Activated B cell treated with CpG ODN at 0.5 μM for 24 hours (primary cell): ENCODE results near the gene TMEM200A. TPM values are rescaled to one million over a fixed set of nuclear protein-coding genes. Genes with fewer than 3 reads are reported as not detected.

Experiments used
- ATAC-seq: fragments of 200-7000 bp; cut with Tn5 transposase; one replicate; pipeline ENCODE4 v1.10.0; 2021; ENCODE audit warnings: low read depth, mild to moderate bottlenecking, moderate library complexity
- CTCF ChIA-PET: fragments of 350-600 bp; sonication (Branson Sonifier 250); formaldehyde crosslinking; loops from one replicate; lab custom pipeline; 2021; ENCODE audit warnings: antibody characterized with exemption; lab: Charles Lee
- POLR2A ChIA-PET: fragments of 350-600 bp; sonication (Branson Sonifier 250); formaldehyde crosslinking; loops from one replicate; lab custom pipeline; 2021; ENCODE audit warnings: antibody characterized with exemption; lab: Charles Lee
- DNase-seq: peaks from one replicate; pipeline ENCODE4 v3.0.0; 2022
- H3K27ac Mint-ChIP-seq: one replicate; pipeline ENCODE4 v1.8.0; 2020; ENCODE audit warnings: mixed read lengths
- H3K27me3 Mint-ChIP-seq: one replicate; pipeline ENCODE4 v1.8.0; 2021; ENCODE audit warnings: mixed read lengths
- H3K36me3 Mint-ChIP-seq: one replicate; pipeline ENCODE4 v1.8.0; 2021; ENCODE audit warnings: low read depth, mixed read lengths
- H3K4me1 Mint-ChIP-seq: one replicate; pipeline ENCODE4 v1.8.0; 2021; ENCODE audit warnings: mixed read lengths
- H3K4me3 Mint-ChIP-seq: one replicate; pipeline ENCODE4 v1.8.0; 2020; ENCODE audit warnings: mild to moderate bottlenecking, mixed read lengths
- H3K9me3 Mint-ChIP-seq: one replicate; pipeline ENCODE4 v1.8.0; 2020; ENCODE audit warnings: mixed read lengths
- intact Hi-C: fragments of 100-400 bp; cut with micrococcal nuclease; formaldehyde crosslinking; loops from one replicate; pipeline ENCODE4 v1.15.1; 2024
- total RNA-seq: library from RNA; stranded (reverse); gene quantifications from 2 replicates; pipeline ENCODE4 v1.2.3, GENCODE V29; 2022
- TF ChIP-seq, protein P1 (sequence below): fragments of 200-600 bp; IDR thresholded peaks from one replicate; pipeline ENCODE4 v1.8.0; 2022; ENCODE audit warnings: antibody characterized with exemption, mild to moderate bottlenecking

TMEM200A gene
- total RNA-seq, 1 donor from 2014 or later = 1.1 TPM

DNA sequence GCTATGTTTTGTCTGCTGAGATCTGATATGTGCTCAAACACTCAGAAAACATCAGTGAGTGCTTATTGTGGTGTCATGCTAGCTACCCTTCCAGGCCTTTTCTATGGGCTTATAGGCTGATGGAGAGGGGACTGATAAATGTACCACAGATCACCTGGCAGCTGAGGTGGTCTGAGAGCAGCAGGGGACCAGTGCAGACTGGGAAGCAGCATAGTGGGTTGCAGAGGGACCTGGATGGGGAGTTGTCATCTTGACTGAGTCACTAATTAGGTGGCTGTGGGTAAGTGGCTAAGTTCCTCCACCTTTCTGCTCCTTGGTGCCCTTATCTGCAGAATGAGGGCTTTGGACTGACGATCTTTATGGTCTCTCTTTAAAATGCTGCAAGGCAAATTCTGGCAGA lies 2.8 kb downstream of the TMEM200A start:
- CTCF ChIA-PET = no interaction called here
- peaks cover 16% of the 10 kb centered on the region for H3K4me1 Mint-ChIP-seq
- no peak for DNase-seq
- no peaks in the 10 kb centered on the region for H3K36me3 Mint-ChIP-seq
- H3K27ac Mint-ChIP-seq = no peak overlapping the region
- TF ChIP-seq, protein P1, sequence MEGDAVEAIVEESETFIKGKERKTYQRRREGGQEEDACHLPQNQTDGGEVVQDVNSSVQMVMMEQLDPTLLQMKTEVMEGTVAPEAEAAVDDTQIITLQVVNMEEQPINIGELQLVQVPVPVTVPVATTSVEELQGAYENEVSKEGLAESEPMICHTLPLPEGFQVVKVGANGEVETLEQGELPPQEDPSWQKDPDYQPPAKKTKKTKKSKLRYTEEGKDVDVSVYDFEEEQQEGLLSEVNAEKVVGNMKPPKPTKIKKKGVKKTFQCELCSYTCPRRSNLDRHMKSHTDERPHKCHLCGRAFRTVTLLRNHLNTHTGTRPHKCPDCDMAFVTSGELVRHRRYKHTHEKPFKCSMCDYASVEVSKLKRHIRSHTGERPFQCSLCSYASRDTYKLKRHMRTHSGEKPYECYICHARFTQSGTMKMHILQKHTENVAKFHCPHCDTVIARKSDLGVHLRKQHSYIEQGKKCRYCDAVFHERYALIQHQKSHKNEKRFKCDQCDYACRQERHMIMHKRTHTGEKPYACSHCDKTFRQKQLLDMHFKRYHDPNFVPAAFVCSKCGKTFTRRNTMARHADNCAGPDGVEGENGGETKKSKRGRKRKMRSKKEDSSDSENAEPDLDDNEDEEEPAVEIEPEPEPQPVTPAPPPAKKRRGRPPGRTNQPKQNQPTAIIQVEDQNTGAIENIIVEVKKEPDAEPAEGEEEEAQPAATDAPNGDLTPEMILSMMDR = no peak
- H3K4me3 Mint-ChIP-seq = no peak overlapping the region
- intact Hi-C loops = no loop called here
- POLR2A ChIA-PET = no interaction called here
- no peaks in the 10 kb centered on the region for H3K9me3 Mint-ChIP-seq
- ATAC-seq = no peak
- peaks cover 29% of the 10 kb centered on the region for H3K27me3 Mint-ChIP-seq

DNA sequence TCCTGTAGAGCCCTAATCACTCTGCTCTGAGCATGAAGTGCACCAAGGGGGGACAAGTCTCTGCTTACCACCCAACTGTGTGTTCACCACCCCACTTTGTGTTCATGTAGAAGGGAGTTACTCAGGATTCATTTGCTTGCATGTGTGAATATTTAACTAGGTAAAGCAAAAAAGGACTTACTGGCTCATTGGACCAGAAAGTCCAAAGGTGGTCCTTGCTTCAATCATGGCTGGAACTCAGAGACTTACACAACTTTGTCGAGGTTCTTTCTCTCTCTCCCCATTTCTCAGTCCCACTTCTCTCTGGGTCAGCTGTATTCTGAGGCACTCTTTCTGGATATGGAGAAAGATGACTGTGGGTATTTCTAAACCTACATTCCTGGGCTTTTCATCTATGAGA lies 4.0 kb downstream of the TMEM200A start:
- Mint-ChIP-seq H3K4me3 (no peak overlapping the region), H3K27me3 (peaks cover 19% of the 10 kb centered on the region), H3K27ac (no peak overlapping the region), H3K36me3 (no peaks in the 10 kb centered on the region), H3K4me1 (peaks cover 10% of the 10 kb centered on the region), H3K9me3 (no peaks in the 10 kb centered on the region)
- no peak for ATAC-seq
- TF ChIP-seq, protein P1 = no peak
- intact Hi-C loops = no loop called here
- ChIA-PET POLR2A (no interaction called here), CTCF (interaction anchor here (1.0 kb wide), 1 partner anchor 12 kb away, joined by 3 read pairs; no protein-coding TSS in a partner anchor)
- no peak for DNase-seq

GRCh38 chr6:130371921-130372420 lies 6.2 kb downstream of the TMEM200A start:
- peaks cover 1% of the 10 kb centered on the region for H3K4me1 Mint-ChIP-seq
- peaks cover 10% of the 10 kb centered on the region for H3K27me3 Mint-ChIP-seq
- H3K4me3 Mint-ChIP-seq = no peak overlapping the region
- no peak for ATAC-seq
- ChIA-PET POLR2A (no interaction called here), CTCF (no interaction called here)
- no peaks in the 10 kb centered on the region for H3K36me3 Mint-ChIP-seq
- H3K27ac Mint-ChIP-seq = no peak overlapping the region
- TF ChIP-seq, protein P1 = no peak
- no peaks in the 10 kb centered on the region for H3K9me3 Mint-ChIP-seq
- intact Hi-C loops = no loop called here
- no peak for DNase-seq

- POLR2A ChIA-PET = no interaction called here
- ATAC-seq (no peak), DNase-seq (no peak)
- H3K27ac Mint-ChIP-seq = no peak overlapping the region
- peaks cover 8% of the 10 kb centered on the region for H3K27me3 Mint-ChIP-seq
- CTCF ChIA-PET = no interaction called here
- no peaks in the 10 kb centered on the region for H3K36me3 Mint-ChIP-seq
- H3K4me1 Mint-ChIP-seq = no peaks in the 10 kb centered on the region
- no peak overlapping the region for H3K4me3 Mint-ChIP-seq
- H3K9me3 Mint-ChIP-seq = no peaks in the 10 kb centered on the region
- TF ChIP-seq, protein P1 = no peak
- intact Hi-C loops = no loop called here
Observed at GRCh38 chr6:130372786-130373185, 7.0 kb downstream of the TMEM200A start.

DNA sequence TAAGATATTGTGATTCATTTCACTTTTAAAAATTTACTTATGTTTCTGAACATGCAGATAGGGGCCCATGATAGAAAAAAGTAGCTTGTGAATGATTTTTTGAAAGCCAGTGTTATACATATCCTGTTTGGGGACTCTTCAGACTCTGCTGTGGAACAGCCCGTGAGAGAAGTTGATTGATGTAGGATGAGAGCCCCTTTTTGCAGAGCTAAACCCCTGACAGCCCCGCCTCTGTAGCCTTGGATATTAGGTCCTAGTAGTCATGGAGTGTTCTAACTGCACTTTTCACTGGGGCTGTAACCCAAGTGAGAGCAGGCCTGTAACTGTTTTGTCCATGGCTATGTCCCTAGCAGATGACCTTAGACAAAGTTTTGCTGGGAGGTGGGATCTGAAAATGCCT lies 8.2 kb downstream of the TMEM200A start:
- H3K27ac Mint-ChIP-seq = no peak overlapping the region
- ChIA-PET POLR2A (no interaction called here), CTCF (interaction anchor here (1.1 kb wide), 1 partner anchor 9 kb away, joined by 3 read pairs; the partner anchor contains the start of gene TMEM200A)
- H3K9me3 Mint-ChIP-seq = no peaks in the 10 kb centered on the region
- DNase-seq = no peak
- no peak for ATAC-seq
- intact Hi-C loops = no loop called here
- H3K27me3 Mint-ChIP-seq = no peaks in the 10 kb centered on the region
- no peak overlapping the region for H3K4me3 Mint-ChIP-seq
- no peaks in the 10 kb centered on the region for H3K36me3 Mint-ChIP-seq
- no peaks in the 10 kb centered on the region for H3K4me1 Mint-ChIP-seq
- TF ChIP-seq, protein P1 = no peak
